Right atrium auricular region (tissue), 2 donors: ENCODE measurements around the gene CD55. TPM values are rescaled to one million over a fixed set of nuclear protein-coding genes. Genes with fewer than 3 reads are reported as not detected.
A peak's percentile ranks its signal among the peaks of the same experiment; 100 is the strongest.

Experiments
- DNase-seq: peaks from one replicate; pipeline ENCODE4 v3.0.0-alpha.2; 2019; ENCODE audit warnings: low spot score
- H3K27ac ChIP-seq, 2 donors: fragments of 200-600 bp; sonication (generic); 1 replicate in 1 of 2; 2 replicates in 1 of 2; pipeline ENCODE4 v1.5.1; 2016 to 2019
- H3K27me3 ChIP-seq, 2 donors: fragments of 200-600 bp; sonication (generic); one replicate each; pipeline versions ENCODE4 v1.5.1 to v1.6.0; 2017 to 2019
- H3K36me3 ChIP-seq: fragments of 200-600 bp; sonication (generic); one replicate; pipeline ENCODE4 v1.5.1; 2016
- H3K4me1 ChIP-seq, 2 donors: fragments of 200-600 bp; sonication (generic); one replicate each; pipeline versions ENCODE4 v1.5.1 to v1.6.0; 2017 to 2019
- H3K4me3 ChIP-seq, 2 donors: fragments of 200-600 bp; sonication (generic); 1 replicate in 1 of 2; 2 replicates in 1 of 2; pipeline ENCODE4 v1.5.1; 2017 to 2019; ENCODE audit warnings: mild to moderate bottlenecking in 1 of 2, moderate library complexity in 1 of 2
- H3K9me3 ChIP-seq, 2 donors: fragments of 200-600 bp; sonication (generic); one replicate each; pipeline ENCODE4 v1.5.1; 2019
- total RNA-seq, 2 donors: library from RNA; depleted of rRNA; stranded (reverse); fragments of >200 nt; gene quantifications; one replicate each; pipeline ENCODE4 v1.1.0, GENCODE V29; 2016
- TF ChIP-seq, protein P1 (sequence below), 2 donors: fragments of 200-600 bp; sonication (generic); IDR thresholded peaks; one replicate each; pipeline ENCODE4 v1.5.1; 2019; ENCODE audit warnings: antibody characterized with exemption in 2 of 2

The CD55 gene
- total RNA-seq, 2 donors from 2014 or later: 109 to 117 TPM

DNA sequence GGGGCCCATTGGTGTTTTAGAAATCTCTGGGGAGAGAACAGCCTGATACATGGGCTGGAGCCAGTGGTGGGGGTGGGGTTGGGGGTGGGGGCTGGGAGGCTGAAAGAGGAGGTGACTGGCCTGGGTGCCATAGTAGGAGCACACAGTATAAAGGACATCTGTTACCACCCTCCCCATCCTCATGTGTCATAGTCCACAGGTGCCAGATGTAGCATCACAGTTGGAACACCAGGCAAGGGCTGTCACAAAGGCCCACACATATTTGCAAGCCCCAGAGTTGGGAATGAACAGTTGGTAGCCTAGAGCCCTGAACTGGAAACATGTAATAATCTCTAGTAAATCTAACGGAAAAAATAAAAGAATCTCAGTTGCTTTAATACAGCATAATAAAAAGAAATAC lies 77.5 kb downstream of the CD55 start:
- no peak for DNase-seq
- no peaks in the 10 kb centered on the region for H3K9me3 ChIP-seq
- no peak overlapping the region for H3K27ac ChIP-seq
- H3K4me1 ChIP-seq: no peaks in the 10 kb centered on the region
- H3K27me3 ChIP-seq: no peaks in the 10 kb centered on the region
- H3K36me3 ChIP-seq: no peaks in the 10 kb centered on the region
- TF ChIP-seq, protein P1, sequence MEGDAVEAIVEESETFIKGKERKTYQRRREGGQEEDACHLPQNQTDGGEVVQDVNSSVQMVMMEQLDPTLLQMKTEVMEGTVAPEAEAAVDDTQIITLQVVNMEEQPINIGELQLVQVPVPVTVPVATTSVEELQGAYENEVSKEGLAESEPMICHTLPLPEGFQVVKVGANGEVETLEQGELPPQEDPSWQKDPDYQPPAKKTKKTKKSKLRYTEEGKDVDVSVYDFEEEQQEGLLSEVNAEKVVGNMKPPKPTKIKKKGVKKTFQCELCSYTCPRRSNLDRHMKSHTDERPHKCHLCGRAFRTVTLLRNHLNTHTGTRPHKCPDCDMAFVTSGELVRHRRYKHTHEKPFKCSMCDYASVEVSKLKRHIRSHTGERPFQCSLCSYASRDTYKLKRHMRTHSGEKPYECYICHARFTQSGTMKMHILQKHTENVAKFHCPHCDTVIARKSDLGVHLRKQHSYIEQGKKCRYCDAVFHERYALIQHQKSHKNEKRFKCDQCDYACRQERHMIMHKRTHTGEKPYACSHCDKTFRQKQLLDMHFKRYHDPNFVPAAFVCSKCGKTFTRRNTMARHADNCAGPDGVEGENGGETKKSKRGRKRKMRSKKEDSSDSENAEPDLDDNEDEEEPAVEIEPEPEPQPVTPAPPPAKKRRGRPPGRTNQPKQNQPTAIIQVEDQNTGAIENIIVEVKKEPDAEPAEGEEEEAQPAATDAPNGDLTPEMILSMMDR (IDR thresholded peaks at IDR 0.05): no peak
- H3K4me3 ChIP-seq: no peak overlapping the region

DNA sequence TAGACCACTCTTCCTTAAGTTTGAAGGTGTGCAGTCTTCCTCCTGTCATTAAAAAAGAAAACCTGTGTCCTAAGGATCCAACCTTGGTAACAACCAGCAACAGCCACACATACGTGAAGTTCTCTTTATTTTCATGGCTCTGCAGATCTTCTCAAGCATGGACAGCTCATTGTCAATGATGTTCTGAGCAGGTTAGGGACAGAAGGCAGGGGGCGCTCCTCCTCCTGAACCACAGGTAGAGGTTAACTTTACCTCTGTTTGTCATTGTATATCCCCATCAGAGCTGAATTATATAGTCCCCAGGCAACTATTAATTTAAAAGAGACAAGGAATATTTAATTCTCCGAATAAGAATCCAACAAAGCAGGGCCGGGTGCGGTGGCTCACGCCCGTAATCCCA lies 80.1 kb downstream of the CD55 start:
- TF ChIP-seq, protein P1 (IDR thresholded peaks at IDR 0.05): no peak
- Histone ChIP-seq H3K4me1 (no peaks in the 10 kb centered on the region), H3K27me3 (no peaks in the 10 kb centered on the region), H3K36me3 (no peaks in the 10 kb centered on the region), H3K9me3 (no peaks in the 10 kb centered on the region), H3K4me3 (no peak overlapping the region), H3K27ac (no peak overlapping the region)
- no peak for DNase-seq

DNA sequence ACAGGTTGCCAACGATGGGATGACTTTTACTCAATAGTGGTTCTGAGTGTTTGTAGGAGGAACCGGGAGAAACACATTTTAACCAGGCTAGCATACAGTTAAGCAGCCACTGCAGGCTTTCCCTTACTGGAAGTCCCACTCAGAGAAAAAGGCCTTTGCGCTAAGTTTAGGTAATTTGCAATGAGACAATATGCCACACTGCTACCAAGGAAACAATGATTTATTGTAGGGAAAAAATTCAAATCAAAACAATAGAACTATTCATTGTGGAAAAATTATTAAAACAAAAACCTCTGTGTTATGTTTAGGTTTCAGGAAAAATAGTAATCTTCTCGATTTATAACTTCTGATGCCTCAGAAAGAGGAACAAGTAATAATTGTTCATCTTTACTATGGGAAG lies 81.3 kb downstream of the CD55 start:
- Histone ChIP-seq H3K4me3 (no peak overlapping the region), H3K36me3 (no peaks in the 10 kb centered on the region), H3K27ac (no peak overlapping the region), H3K9me3 (no peaks in the 10 kb centered on the region), H3K4me1 (no peaks in the 10 kb centered on the region), H3K27me3 (no peaks in the 10 kb centered on the region)
- TF ChIP-seq, protein P1 (IDR thresholded peaks at IDR 0.05): no peak
- DNase-seq: no peak

DNA sequence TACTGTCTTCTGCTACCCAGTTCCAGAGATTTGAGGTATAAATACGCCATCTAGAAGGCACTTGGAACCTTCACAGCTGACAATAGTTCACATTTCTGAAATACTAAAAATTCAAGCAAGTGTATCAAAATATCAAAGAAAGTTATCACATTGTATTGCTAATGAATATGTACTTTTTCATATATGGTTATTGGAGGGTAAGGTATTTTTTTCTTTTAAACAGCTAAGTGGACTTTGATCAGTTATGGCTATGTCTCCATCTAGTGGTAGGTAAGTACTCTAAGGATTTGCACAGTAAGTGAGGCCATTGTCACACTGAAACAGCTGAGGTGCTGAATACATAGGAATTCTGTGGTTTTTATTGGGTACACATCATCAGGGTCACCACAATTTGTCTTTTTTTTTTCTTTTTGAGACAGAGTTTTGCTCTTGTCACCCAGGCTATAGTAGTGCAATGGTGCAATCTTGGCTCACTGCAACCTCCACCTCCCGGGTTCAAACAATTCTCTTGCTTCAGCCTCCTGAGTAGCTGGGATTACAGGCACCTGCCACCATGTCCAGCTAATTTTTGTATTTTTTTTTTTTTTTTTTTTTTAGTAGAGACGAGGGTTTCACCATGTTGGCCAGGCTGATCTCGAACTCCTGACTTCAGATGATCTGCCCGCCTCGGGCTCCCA lies 83.5 kb downstream of the CD55 start:
- no peak overlapping the region for H3K4me3 ChIP-seq
- TF ChIP-seq, protein P1 (IDR thresholded peaks at IDR 0.05): peak; percentile 68 to 84
- DNase-seq: no peak

DNA sequence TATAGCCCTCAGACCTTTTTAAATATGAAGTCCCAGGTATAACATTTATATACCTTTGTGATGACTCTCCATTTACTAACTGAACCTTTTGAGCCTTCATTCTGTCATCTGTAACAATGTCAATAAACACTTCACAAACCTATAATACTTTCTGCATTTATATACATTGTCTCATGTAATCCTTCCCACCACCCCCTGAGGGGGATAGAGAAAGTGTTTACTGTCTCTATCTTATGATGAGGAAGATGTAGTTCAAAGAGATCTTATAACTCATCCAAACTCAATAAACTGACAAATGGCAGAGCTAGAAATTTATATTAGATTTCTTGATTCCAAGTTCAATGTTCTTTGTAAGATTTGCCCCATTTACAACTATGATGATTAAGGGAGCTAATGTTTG lies 84.3 kb downstream of the CD55 start:
- H3K27me3 ChIP-seq: no peaks in the 10 kb centered on the region
- no peak for DNase-seq
- TF ChIP-seq, protein P1 (IDR thresholded peaks at IDR 0.05): no peak
- no peaks in the 10 kb centered on the region for H3K4me1 ChIP-seq
- no peaks in the 10 kb centered on the region for H3K9me3 ChIP-seq
- no peak overlapping the region for H3K4me3 ChIP-seq
- no peaks in the 10 kb centered on the region for H3K36me3 ChIP-seq
- no peak overlapping the region for H3K27ac ChIP-seq

More for the DNA sequence above, 83.5 kb downstream of the CD55 start:
- Histone ChIP-seq H3K27me3 (no peaks in the 10 kb centered on the region), H3K4me1 (no peaks in the 10 kb centered on the region), H3K27ac (no peak overlapping the region), H3K36me3 (no peaks in the 10 kb centered on the region), H3K9me3 (no peaks in the 10 kb centered on the region)
